LNCAP (cell line): ENCODE results near the gene FOXN3.

Source experiments
- CTCF ChIP-seq: fragments of 450-650 bp; IDR thresholded peaks from 2 replicates; pipeline ENCODE4 v1.5.1; 2017; ENCODE audit warnings: mild to moderate bottlenecking

Gene FOXN3

DNA sequence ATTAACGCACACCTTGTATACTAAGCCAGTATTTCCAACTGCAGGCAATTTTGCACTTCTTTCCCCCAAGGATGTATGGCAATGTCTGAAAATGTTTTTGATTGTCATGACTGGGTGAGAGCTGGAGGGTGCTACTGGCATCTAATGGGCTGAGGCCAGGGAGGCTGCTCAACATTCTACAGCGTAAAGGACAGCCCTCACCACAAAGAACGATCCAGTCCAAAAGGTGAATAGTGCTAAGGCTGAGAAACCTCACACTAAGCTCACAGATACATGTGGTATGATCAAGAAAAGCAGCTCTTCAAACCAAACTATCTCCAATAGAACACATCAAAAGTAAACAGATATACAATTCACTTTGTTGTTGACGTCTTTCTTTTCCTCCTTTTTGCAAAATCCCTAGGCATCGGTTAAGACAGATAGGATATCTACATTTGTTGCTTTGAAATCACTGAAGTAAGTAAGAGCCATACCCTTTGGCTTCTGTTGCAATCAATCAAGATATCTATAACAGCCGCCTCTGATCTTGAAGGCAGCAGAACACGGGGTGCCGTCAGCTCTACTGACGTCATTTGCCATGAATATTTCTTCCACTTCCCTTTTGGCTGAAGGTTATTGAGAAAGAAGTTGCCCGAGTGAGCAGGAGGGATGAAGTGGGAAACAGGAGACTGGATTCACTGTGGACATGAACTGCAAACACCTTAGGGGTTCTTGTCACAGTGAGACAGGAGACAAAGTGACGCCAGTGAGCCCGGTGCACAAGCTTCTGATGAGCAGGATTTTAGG is 218.3 kb downstream of the FOXN3 start:
- TF ChIP-seq CTCF, result no peak

- TF ChIP-seq CTCF, result no peak
Measured at GRCh38 chr14:89197623-89198022, 219.4 kb downstream of the FOXN3 start.

- no peak for TF ChIP-seq CTCF
Measured at GRCh38 chr14:89196545-89196944, 220.5 kb downstream of the FOXN3 start.

DNA sequence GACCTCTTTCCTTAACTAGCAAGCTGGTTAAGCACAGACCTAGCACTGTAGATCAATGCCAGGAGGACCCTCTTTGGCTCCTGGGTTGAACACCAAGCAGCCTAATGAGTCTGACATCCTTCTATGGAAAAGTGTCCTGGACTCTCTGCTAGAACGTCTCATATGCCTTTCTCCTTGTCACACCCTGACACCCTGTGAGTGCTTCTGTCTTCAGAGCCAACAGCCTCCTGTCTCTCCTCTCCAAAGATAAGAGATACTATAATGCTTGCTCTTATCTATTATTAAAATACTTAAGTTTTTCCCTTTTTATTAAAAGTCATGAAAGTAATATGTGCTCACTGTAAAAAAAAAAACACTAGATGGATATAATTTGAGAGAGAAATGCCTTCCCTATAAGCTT is 222.7 kb downstream of the FOXN3 start:
- no peak for TF ChIP-seq CTCF

DNA sequence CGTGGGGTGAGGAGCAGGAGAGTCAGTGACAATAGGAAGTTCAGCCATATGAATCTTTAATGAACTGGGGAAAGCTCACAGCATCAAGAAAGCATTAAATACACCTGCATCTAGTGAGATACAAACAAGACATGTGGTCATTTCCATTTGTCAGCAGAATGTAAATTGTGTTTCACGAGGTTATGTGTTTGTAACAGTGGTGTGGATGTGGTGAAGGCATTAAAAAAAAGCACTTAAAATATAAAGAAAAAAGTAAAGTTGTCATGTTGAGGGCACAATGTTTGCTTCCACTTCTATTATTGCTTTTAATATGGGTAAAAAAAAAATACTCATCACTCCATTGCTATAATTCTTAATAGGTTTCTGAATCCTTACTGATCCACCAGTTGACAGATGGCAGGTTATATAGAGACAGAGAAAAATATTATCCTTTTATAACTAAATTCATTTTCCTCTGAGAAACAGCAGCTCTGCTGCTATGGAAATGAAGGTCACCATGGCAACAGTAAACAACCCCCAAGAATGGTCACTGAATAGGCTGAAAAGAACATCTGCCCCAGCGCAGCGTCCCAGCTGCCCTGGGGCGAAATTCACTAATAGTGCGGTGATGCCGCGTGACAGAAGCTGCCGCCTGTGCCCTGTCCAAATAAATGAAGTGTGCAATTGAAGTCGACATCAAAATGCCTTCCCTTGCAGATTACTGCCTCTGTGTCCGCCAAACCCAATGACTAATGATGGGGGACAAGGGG is 226.1 kb downstream of the FOXN3 start:
- TF ChIP-seq CTCF, result no peak

- no peak for TF ChIP-seq CTCF
Measured at GRCh38 chr14:89188492-89188891, 228.5 kb downstream of the FOXN3 start.

DNA sequence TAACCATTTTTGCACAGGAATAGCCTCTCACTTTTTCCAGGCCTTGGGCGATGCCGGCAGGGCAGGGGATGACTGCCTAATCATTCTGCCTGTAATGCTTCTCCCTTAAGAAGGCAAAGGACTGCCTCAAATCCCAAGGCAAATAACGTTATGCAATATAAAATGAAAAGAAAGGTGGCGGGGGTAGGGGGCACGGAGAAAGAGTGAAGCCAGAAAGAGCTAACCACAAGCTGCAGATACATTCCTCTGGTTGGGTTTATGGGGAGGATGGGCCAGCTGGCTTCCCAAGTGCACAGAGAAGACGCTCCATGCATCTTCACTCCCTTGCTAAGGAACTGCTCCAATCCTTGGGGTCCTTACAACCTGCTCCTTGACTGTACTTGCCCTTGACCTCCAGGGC is 229.5 kb downstream of the FOXN3 start:
- TF ChIP-seq CTCF, result no peak
